Frontal cortex (tissue), 4 donors: ENCODE results near the gene UQCC3. TPM values are rescaled to one million over a fixed set of nuclear protein-coding genes. Genes with fewer than 3 reads are reported as not detected.
"Not testable (repeated sequence)": the region's sequence is repeated elsewhere in the genome, so short reads cannot be mapped to it uniquely, and the experiment has no call there.

Experiments
- DNase-seq, 2 donors: peaks; one replicate each; pipeline ENCODE4 v3.0.0; 2012; ENCODE audit warnings: low spot score in 2 of 2
- FAIRE-seq: peaks from 2 replicates; lab custom pipeline; 2012; peaks lifted over from hg19 to GRCh38; lab: Jason Lieb, UNC
- total RNA-seq: library from RNA; depleted of rRNA; stranded (reverse); fragments of >200 nt; gene quantifications from one replicate; pipeline ENCODE4 v1.2.3, GENCODE V29; 2014
- donor health status: control.
- donor health status: control.
- donor health status: control.

UQCC3 gene
- total RNA-seq = 5.7 TPM

- FAIRE-seq (no peak), DNase-seq (peak; percentile 73 to 77)
These were observed at the start of gene UQCC3, which contains the start of gene LBHD1 for GRCh38 chr11:62671608-62672389. UQCC3 (plus strand) TSS chr11:62671673; CDS start chr11:62671746, 73 bp downstream. LBHD1 (minus strand) TSS chr11:62672267; CDS start chr11:62670031, 2,236 bp downstream.

GRCh38 chr11:62622476-62623089, 48.9 kb upstream of the UQCC3 start:
- DNase-seq = no peak
- no peak for FAIRE-seq

GRCh38 chr11:62627713-62628112, 43.8 kb upstream of the UQCC3 start:
- FAIRE-seq (no peak), DNase-seq (no peak)

- DNase-seq (no peak), FAIRE-seq (no peak)
These were observed 39.0 kb upstream of the UQCC3 start for GRCh38 chr11:62632492-62632891.

GRCh38 chr11:62644220-62644619, 27.3 kb upstream of the UQCC3 start:
- DNase-seq (no peak), FAIRE-seq (no peak)

GRCh38 chr11:62645671-62645945, 25.9 kb upstream of the UQCC3 start:
- FAIRE-seq = no peak
- no peak for DNase-seq

GRCh38 chr11:62645946-62646824, 25.3 kb upstream of the UQCC3 start, which contains the start of gene GANAB:
GANAB (minus strand) TSS chr11:62646613; CDS start chr11:62646599, 14 bp downstream.
- DNase-seq (peak; percentile 99 to 100), FAIRE-seq (peak; percentile 55)

- DNase-seq (no peak), FAIRE-seq (no peak)
These were observed 24.5 kb upstream of the UQCC3 start for GRCh38 chr11:62646825-62647608.

- no peak for DNase-seq
- no peak for FAIRE-seq
These were observed 23.9 kb upstream of the UQCC3 start for GRCh38 chr11:62647609-62648005.

- no peak for FAIRE-seq
These were observed 23.1 kb upstream of the UQCC3 start for GRCh38 chr11:62648185-62648966.

GRCh38 chr11:62648967-62649364, 22.5 kb upstream of the UQCC3 start:
- no peak for FAIRE-seq
- no peak for DNase-seq

More at GRCh38 chr11:62648185-62648966, 23.1 kb upstream of the UQCC3 start:
- no peak for DNase-seq

- DNase-seq (no peak), FAIRE-seq (no peak)
These were observed 22.0 kb upstream of the UQCC3 start for GRCh38 chr11:62649486-62649885.

- FAIRE-seq, DNase-seq: not testable (repeated sequence)
These were observed 21.2 kb upstream of the UQCC3 start for GRCh38 chr11:62650283-62650682.

GRCh38 chr11:62652161-62653006, 19.1 kb upstream of the UQCC3 start:
- FAIRE-seq = no peak
- DNase-seq = no peak

GRCh38 chr11:62654297-62654696, 17.2 kb upstream of the UQCC3 start:
- DNase-seq (no peak), FAIRE-seq (no peak)

GRCh38 chr11:62656796-62657429, 14.6 kb upstream of the UQCC3 start:
- no peak for DNase-seq
- FAIRE-seq = no peak

- no peak for FAIRE-seq
These were observed 6.9 kb upstream of the UQCC3 start for GRCh38 chr11:62664405-62665074.

More at GRCh38 chr11:62664405-62665074, 6.9 kb upstream of the UQCC3 start:
- no peak for DNase-seq
